ENCODE data around the gene VOPP1. TPM values are rescaled to one million over a fixed set of nuclear protein-coding genes. Genes with fewer than 3 reads are reported as not detected.

The VOPP1 gene
- total and polyA plus RNA-seq, 10 of the 15 experiments (the other 5 are each of a cell fraction or from before 2014, with no cell fraction given): 32.8 to 206 (median 129) TPM

GRCh38 chr7:55526770-55527169, 45.5 kb downstream of the VOPP1 start (continued):
- no peak for TF ChIP-seq RELB (IDR thresholded peaks at IDR 0.05; ENCODE audit: low read depth)
- TF ChIP-seq, protein P1, sequence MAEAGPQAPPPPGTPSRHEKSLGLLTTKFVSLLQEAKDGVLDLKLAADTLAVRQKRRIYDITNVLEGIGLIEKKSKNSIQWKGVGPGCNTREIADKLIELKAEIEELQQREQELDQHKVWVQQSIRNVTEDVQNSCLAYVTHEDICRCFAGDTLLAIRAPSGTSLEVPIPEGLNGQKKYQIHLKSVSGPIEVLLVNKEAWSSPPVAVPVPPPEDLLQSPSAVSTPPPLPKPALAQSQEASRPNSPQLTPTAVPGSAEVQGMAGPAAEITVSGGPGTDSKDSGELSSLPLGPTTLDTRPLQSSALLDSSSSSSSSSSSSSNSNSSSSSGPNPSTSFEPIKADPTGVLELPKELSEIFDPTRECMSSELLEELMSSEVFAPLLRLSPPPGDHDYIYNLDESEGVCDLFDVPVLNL (IDR thresholded peaks at IDR 0.05; ENCODE audit: low read depth, low read length): no peak
- no peak for TF ChIP-seq SIX5 (IDR thresholded peaks at IDR 0.05; ENCODE audit: low read depth, low read length, severe bottlenecking)
- TF ChIP-seq YY1 (IDR thresholded peaks at IDR 0.05; ENCODE audit: low read depth, low read length): peak; percentile 81
- TF ChIP-seq RAD51 (IDR thresholded peaks at IDR 0.05): no peak
- TF ChIP-seq DPF2 (IDR thresholded peaks at IDR 0.05): 0 out of 2 replicates have a peak, but pooled peaks have one; percentile 13
- TF ChIP-seq SRF (IDR thresholded peaks at IDR 0.05; ENCODE audit: low read depth in 2 of 2, low read length in 2 of 2): no peak
- no peak for TF ChIP-seq STAT1 (conservative IDR thresholded peaks at IDR 0.05)
- no peak for TF ChIP-seq TCF3 (IDR thresholded peaks at IDR 0.05; ENCODE audit: borderline replicate concordance, insufficient read depth, low read depth, low read length)
- TF ChIP-seq ELK1 (IDR thresholded peaks at IDR 0.05; ENCODE audit: low read depth, low read length): no peak
- no peak for TF ChIP-seq PML (IDR thresholded peaks at IDR 0.05; ENCODE audit: low read length)
- no peak for TF ChIP-seq SREBF1 (IDR thresholded peaks at IDR 0.05; ENCODE audit: low read length)
- no peak for TF ChIP-seq RFX5 (IDR thresholded peaks at IDR 0.05; ENCODE audit: low read depth, low read length)
- no peak for TF ChIP-seq ZNF217 (IDR thresholded peaks at IDR 0.05)
- peak; percentile 46 for TF ChIP-seq MTA2 (IDR thresholded peaks at IDR 0.05; ENCODE audit: low read depth)
- no peak for TF ChIP-seq ZBTB11 (CRISPR knock-in tag; IDR thresholded peaks at IDR 0.05)
- peak; percentile 88 for TF ChIP-seq REST (IDR thresholded peaks at IDR 0.05; ENCODE audit: low read depth, low read length)
- peak; percentile 52; the same call in 1 of the 2 replicates for TF ChIP-seq TCF12 (IDR thresholded peaks at IDR 0.05; ENCODE audit: low read depth, low read length)
- TF ChIP-seq ETV6 (conservative IDR thresholded peaks at IDR 0.05 in 1 of 2, IDR thresholded peaks at IDR 0.05 in 1 of 2; ENCODE audit: borderline replicate concordance in 1 of 2, low read depth in 1 of 2): no peak
- TF ChIP-seq BCL11A (IDR thresholded peaks at IDR 0.05; ENCODE audit: low read depth, low read length): peak; percentile 75; the same call in 1 of the 2 replicates
- TF ChIP-seq NR2F1 (conservative IDR thresholded peaks at IDR 0.05): 0 out of 2 replicates have a peak, but pooled peaks have one; percentile 12
